Endodermal cell (in vitro differentiated cells): Measurements from ENCODE around the gene ALG1. TPM values are rescaled to one million over a fixed set of nuclear protein-coding genes. Genes with fewer than 3 reads are reported as not detected.
"Not testable (repeated sequence)": the region's sequence is repeated elsewhere in the genome, so short reads cannot be mapped to it uniquely, and the experiment has no call there.

Experiments used
- DNase-seq: peaks from one replicate; pipeline ENCODE4 v3.0.0-alpha.2; 2017
- H3K27ac ChIP-seq: 2 replicates; pipeline ENCODE4 v1.5.1; 2013; ENCODE audit warnings: mild to moderate bottlenecking, low read depth, low read length, moderate library complexity
- H3K27me3 ChIP-seq: 2 replicates; pipeline ENCODE4 v1.6.1; 2013; ENCODE audit warnings: mild to moderate bottlenecking, low read length, moderate library complexity; ENCODE audit not compliant: insufficient read depth, control insufficient read depth, poor library complexity, severe bottlenecking
- H3K36me3 ChIP-seq: 2 replicates; pipeline ENCODE4 v1.7.0; 2013; ENCODE audit warnings: mild to moderate bottlenecking, low read length, moderate library complexity; ENCODE audit not compliant: control insufficient read depth, insufficient read depth
- H3K4me1 ChIP-seq: one replicate; pipeline ENCODE4 v1.7.0; 2013; ENCODE audit warnings: low read length; ENCODE audit not compliant: control insufficient read depth, insufficient read depth
- H3K4me3 ChIP-seq: 2 replicates; pipeline ENCODE4 v1.5.1; 2013; ENCODE audit warnings: mild to moderate bottlenecking, low read length, moderate library complexity
- H3K9ac ChIP-seq: 2 replicates; pipeline ENCODE4 v1.6.1; 2013; ENCODE audit warnings: mild to moderate bottlenecking, low read length, moderate library complexity; ENCODE audit not compliant: poor library complexity, severe bottlenecking; ENCODE audit errors: extremely low read depth
- H3K9me3 ChIP-seq: 2 replicates; pipeline ENCODE4 v1.6.1; 2013; ENCODE audit warnings: mild to moderate bottlenecking, low read length, moderate library complexity; ENCODE audit not compliant: control insufficient read depth
- H3K27ac Mint-ChIP-seq: 2 replicates; pipeline ENCODE4 v1.8.0; 2020; ENCODE audit warnings: mixed read lengths
- H3K27me3 Mint-ChIP-seq: 2 replicates; pipeline ENCODE4 v1.8.0; 2021; ENCODE audit warnings: mild to moderate bottlenecking, mixed read lengths; ENCODE audit not compliant: insufficient read depth
- H3K36me3 Mint-ChIP-seq: 2 replicates; pipeline ENCODE4 v1.8.0; 2020; ENCODE audit warnings: low read depth, mixed read lengths
- H3K4me1 Mint-ChIP-seq: 2 replicates; pipeline ENCODE4 v1.8.0; 2020; ENCODE audit warnings: mixed read lengths
- H3K4me3 Mint-ChIP-seq: 2 replicates; pipeline ENCODE4 v1.8.0; 2020; ENCODE audit warnings: mild to moderate bottlenecking, moderate library complexity, mixed read lengths
- H3K9me3 Mint-ChIP-seq: 2 replicates; pipeline ENCODE4 v1.8.0; 2020; ENCODE audit warnings: mild to moderate bottlenecking, mixed read lengths
- CTCF ChIP-seq: fragments of 200-600 bp; sonication (generic); conservative IDR thresholded peaks from 2 replicates; pipeline ENCODE4 v1.5.0; 2021; ENCODE audit warnings: antibody characterized with exemption, mild to moderate bottlenecking
- WGBS, 2 experiments: methylation state at CpG; one replicate each; pipeline versions ENCODE4 v1.1.5 to v1.1.7; 2013; ENCODE audit warnings: missing lambda C conversion rate in 2 of 2, mixed read lengths in 1 of 2; ENCODE audit not compliant: insufficient coverage in 1 of 2, insufficient read length in 1 of 2; 5-methylcytosine and 5-hydroxymethylcytosine counted together
- total RNA-seq, 2 donors: library from RNA; stranded (reverse); fragmentation: NEBNext Ultra II Directional in 1 of 2; extraction: Animal tissue kit (Norgen Biotek cat#: 25700) in 1 of 2; gene quantifications; 2 replicates in 1 of 2; 3 replicates in 1 of 2; pipeline ENCODE4 v1.2.1, GENCODE V29; 2021

Gene ALG1
- total RNA-seq, 2 donors from 2014 or later, result 25.1 to 32.3 TPM

DNA sequence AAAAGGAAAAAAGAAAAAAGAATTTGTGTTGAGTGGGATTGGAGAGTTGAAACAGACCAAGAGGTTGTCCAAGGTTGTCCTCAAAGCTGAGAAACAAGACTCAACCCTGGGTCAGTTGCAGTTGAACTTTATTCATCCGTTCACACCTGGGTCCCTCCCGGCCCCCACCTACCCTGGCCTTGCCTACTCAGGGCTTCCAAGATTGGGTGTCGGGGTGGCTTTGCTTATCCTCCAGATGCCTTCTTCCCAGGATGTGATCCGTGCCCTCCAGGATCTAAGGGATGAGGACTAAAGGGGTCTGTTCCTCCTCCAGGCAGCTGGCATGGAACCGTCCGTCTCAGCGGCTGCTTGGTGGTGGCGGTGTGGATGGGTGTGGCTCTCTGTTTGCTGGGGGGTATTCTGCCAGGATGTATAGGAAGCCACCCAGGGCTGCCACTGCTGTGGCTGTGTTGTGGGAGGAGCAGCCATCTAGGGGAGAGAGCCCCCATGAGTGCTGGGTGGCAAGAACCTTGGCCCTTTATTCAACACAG lies 27.6 kb upstream of the ALG1 start:
- no peak for DNase-seq
- peaks cover 5% of the 10 kb centered on the region for H3K4me1 Mint-ChIP-seq
- WGBS, 2 experiments, result 93 to 100% methylated on average over 3 to 8 of the region's 8 CpGs
- H3K9ac ChIP-seq, result no peak overlapping the region
- H3K9me3 Mint-ChIP-seq, result no peaks in the 10 kb centered on the region
- no peaks in the 10 kb centered on the region for H3K36me3 Mint-ChIP-seq
- H3K4me3 Mint-ChIP-seq, result no peak overlapping the region
- no peaks in the 10 kb centered on the region for H3K4me1 ChIP-seq
- TF ChIP-seq CTCF, result no peak
- H3K27me3 ChIP-seq, result peaks cover 10% of the 10 kb centered on the region
- no peak overlapping the region for H3K4me3 ChIP-seq
- H3K9me3 ChIP-seq, result no peaks in the 10 kb centered on the region
- peaks cover 22% of the 10 kb centered on the region for H3K27me3 Mint-ChIP-seq
- H3K36me3 ChIP-seq, result no peaks in the 10 kb centered on the region
- no peak overlapping the region for H3K27ac ChIP-seq
- no peak overlapping the region for H3K27ac Mint-ChIP-seq

DNA sequence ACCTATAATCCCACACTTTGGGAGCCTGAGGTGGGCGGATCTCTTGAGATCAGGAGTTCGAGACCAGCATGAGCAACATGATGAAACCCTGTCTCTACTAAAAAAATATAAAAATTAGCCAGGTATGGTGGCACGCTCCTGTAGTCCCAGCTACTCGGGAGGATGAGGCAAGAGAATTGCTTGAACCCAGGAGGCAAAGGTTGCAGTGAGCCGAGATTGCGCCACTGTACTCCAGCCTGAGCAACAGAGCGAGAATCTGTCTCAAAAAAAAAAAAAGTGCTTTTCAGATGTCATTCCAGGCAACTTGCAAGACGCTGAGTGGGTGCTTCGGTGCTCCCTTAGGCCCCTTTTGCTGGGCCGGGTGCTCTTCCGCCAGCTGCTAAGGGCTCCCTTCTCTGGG lies 27.1 kb upstream of the ALG1 start:
- not testable (repeated sequence) for DNase-seq, H3K9ac ChIP-seq, H3K36me3 ChIP-seq, H3K27ac ChIP-seq, H3K9me3 ChIP-seq, H3K9me3 Mint-ChIP-seq, H3K4me1 ChIP-seq, H3K36me3 Mint-ChIP-seq, H3K4me3 Mint-ChIP-seq, H3K4me1 Mint-ChIP-seq, H3K27ac Mint-ChIP-seq, H3K4me3 ChIP-seq
- WGBS, 2 experiments, result 91 to 96% methylated on average over 7 to 11 of the region's 11 CpGs
- H3K27me3 ChIP-seq, result peaks cover 10% of the 10 kb centered on the region
- H3K27me3 Mint-ChIP-seq, result peaks cover 21% of the 10 kb centered on the region

DNA sequence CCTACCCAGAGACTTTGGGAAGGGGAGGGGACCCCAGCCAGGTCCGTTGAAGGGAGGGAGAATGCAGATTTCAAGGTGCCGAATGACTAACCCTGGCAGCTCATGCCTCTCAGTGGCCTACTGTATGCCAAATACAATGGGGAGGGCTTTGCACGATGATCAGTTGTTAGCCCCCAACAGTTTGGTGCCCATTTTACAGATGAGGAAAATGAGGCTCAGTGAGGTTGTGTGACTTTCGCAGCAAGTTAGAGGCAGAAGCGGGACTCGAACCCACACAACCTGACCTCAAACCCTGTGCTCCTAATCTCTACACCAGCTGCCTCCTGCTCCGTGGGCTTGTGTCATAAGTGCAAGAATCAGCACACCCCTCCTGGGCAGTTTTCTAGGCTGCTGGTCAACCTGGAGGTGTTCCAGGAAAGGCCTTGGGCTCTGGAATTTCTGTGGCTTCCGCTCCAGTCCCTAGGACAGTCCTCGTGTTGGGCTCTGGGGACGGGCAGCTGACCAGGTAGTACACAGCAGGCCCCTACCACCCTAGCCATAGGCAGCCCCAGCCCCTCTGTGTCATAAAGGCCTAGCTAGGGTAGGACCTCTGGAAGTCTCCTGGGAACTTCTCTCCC lies 26.0 kb upstream of the ALG1 start:
- peaks cover 28% of the 10 kb centered on the region for H3K27me3 Mint-ChIP-seq
- no peak for TF ChIP-seq CTCF
- peaks cover 5% of the 10 kb centered on the region for H3K4me1 Mint-ChIP-seq
- H3K9ac ChIP-seq, result no peak overlapping the region
- H3K36me3 ChIP-seq, result no peaks in the 10 kb centered on the region
- no peaks in the 10 kb centered on the region for H3K4me1 ChIP-seq
- H3K9me3 Mint-ChIP-seq, result no peaks in the 10 kb centered on the region
- H3K27me3 ChIP-seq, result peaks cover 10% of the 10 kb centered on the region
- WGBS, 2 experiments, result 87 to 98% methylated on average over 8 to 10 of the region's 10 CpGs
- H3K27ac ChIP-seq, result no peak overlapping the region
- H3K36me3 Mint-ChIP-seq, result no peaks in the 10 kb centered on the region
- no peak for DNase-seq
- H3K9me3 ChIP-seq, result no peaks in the 10 kb centered on the region
- H3K27ac Mint-ChIP-seq, result no peak overlapping the region
- no peak overlapping the region for H3K4me3 Mint-ChIP-seq
- no peak overlapping the region for H3K4me3 ChIP-seq
